Dendritic cell treated with granulocyte-macrophage colony-stimulating factor and Interleukin-4, amounts not matched to agents 40 ng/mL and 50 ng/mL, for 4 days (primary cell): Measurements from ENCODE around the gene WDR35.

Experiments
- H3K27ac Mint-ChIP-seq: one replicate; pipeline ENCODE4 v1.8.0; 2022; ENCODE audit warnings: mild to moderate bottlenecking, mixed read lengths
- H3K27me3 Mint-ChIP-seq: one replicate; pipeline ENCODE4 v1.8.0; 2022; ENCODE audit warnings: mild to moderate bottlenecking, mixed read lengths
- H3K36me3 Mint-ChIP-seq: one replicate; pipeline ENCODE4 v1.8.0; 2022; ENCODE audit warnings: low read depth, mixed read lengths
- H3K4me1 Mint-ChIP-seq: one replicate; pipeline ENCODE4 v1.8.0; 2022; ENCODE audit warnings: low read depth, mixed read lengths
- H3K4me3 Mint-ChIP-seq: one replicate; pipeline ENCODE4 v1.8.0; 2022; ENCODE audit warnings: mild to moderate bottlenecking, moderate library complexity, mixed read lengths
- H3K9me3 Mint-ChIP-seq: one replicate; pipeline ENCODE4 v1.8.0; 2022; ENCODE audit warnings: mixed read lengths
- intact Hi-C: fragments of 100-400 bp; cut with micrococcal nuclease; formaldehyde crosslinking; loops from one replicate; pipeline ENCODE4 v1.15.0; 2022

WDR35 gene

DNA sequence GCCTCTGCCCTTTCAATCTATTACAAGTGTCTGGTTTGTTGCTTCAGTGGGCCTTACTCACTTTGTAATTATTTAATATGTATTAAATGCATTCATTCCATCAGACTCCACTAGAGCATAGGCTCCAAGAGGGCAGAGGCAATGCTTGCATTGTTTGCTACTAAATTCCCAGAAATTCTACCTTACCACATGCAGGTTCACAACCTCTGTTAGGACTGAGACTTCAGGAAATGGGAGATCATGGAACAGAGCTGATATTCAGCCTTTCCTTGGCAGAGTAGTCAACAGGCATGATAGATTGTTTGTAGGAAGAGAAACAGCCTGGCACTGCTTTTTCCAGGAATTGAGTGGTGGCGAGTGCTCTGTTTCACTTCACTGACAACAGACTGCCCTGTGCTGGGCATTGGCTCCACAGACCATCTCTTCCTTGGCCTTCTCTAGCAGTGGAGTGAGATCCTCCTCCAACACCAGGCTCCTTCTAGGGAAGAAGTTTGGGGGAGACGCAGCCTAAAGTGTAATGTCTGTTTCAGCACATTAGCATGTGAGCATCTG, 28.8 kb upstream of the WDR35 start:
- peaks cover 12% of the 10 kb centered on the region for H3K27me3 Mint-ChIP-seq
- H3K36me3 Mint-ChIP-seq, result peaks cover 33% of the 10 kb centered on the region
- H3K9me3 Mint-ChIP-seq, result peaks cover 35% of the 10 kb centered on the region
- H3K4me1 Mint-ChIP-seq, result peaks cover 9% of the 10 kb centered on the region
- intact Hi-C loops, result no loop called here
- H3K27ac Mint-ChIP-seq, result no peak overlapping the region
- no peak overlapping the region for H3K4me3 Mint-ChIP-seq

DNA sequence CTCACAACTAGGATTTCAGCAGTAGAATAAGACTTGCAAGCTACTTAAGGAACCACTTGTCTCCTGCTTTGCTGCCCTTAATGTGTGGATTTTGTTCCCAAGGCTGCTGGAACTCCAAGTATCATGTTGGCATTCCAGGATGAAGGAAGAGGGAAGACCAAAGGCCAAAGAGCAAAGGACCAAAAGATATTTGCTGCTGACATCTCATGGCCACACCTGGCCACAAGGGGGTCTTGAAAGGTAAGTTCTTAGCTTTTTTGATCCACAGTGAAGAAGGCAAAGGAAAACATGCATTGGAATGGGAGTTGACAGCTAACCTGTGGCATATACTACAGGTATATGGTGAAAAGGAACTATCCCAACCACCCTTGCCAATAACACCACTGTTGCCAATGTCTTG, 26.4 kb upstream of the WDR35 start:
- Mint-ChIP-seq H3K27me3 (peaks cover 32% of the 10 kb centered on the region), H3K4me3 (no peak overlapping the region), H3K27ac (no peak overlapping the region), H3K4me1 (peaks cover 9% of the 10 kb centered on the region), H3K36me3 (peaks cover 14% of the 10 kb centered on the region), H3K9me3 (peaks cover 16% of the 10 kb centered on the region)
- intact Hi-C loops, result no loop called here

DNA sequence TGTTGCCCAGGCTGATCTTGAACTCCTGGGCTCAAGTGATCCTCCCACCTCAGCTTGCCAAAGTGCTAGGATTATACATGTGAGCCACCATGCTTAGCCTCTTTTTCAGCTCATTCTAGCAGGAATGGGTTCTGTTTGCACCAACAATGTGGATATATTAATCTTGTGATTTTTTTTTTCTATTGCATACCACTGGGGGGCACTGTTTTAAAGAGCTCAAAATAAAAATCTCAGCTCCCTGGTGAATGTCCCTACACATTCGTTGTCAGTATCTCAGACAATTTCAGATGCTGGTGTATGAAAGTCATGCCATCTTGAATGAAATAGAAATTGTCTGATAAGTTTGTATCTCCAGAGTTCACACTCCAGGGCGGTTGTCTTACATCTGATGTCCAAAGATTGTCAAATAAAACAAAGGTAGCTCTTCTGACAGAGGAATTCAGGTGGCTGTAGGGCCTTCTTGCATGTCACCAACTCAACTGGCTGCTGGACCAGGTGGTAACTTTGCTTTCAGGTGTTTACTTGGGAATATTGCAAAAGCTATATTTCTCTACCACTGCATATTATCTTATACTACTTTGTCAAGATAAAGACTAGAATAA, 25.7 kb upstream of the WDR35 start:
- Mint-ChIP-seq H3K27me3 (peaks cover 39% of the 10 kb centered on the region), H3K4me1 (peaks cover 9% of the 10 kb centered on the region)
- intact Hi-C loops, result loop anchor here (1.0 to 2.0 kb wide), 2 partner anchors 59 to 83 kb away; no protein-coding TSS in a partner anchor

DNA sequence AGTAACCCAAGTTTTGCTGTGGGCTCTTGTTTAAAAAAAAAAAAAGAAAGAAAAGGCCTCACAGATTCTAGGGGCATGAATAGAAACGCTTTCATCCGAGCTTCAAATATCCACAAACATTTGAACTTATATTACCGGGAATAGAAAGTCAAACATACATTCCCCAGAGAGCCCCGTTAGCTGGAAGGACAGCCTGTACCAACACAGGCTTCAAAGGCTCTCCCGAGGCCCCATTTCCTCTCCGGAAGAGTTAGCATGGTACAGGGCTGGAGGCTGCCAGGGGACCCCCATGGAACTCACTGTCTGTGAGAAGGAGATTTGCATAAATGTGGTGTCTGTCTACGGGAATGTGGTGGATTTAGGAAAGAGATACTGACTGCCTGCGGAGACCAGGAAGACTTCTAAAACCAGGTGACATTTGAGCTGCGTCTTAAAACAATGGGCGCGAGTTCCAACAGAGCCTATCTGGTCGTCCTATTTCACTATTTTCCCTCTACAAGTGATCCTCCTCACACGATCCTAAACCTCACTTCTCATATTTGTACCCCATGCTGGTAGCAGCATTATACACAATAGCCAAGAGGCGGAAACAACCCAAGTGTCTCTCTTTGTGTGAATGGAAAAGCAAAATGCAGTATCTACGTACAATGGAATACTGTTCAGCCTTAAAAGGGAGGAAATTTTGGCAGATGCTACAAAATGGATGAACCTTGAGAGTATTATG, 23.4 kb upstream of the WDR35 start:
- intact Hi-C loops, result no loop called here
- H3K36me3 Mint-ChIP-seq, result no peaks in the 10 kb centered on the region
- H3K27ac Mint-ChIP-seq, result no peak overlapping the region
- peaks cover 56% of the 10 kb centered on the region for H3K27me3 Mint-ChIP-seq
- peak overlapping the region; percentile 56 for H3K4me3 Mint-ChIP-seq
- peaks cover 9% of the 10 kb centered on the region for H3K4me1 Mint-ChIP-seq
- H3K9me3 Mint-ChIP-seq, result no peaks in the 10 kb centered on the region

More for the DNA sequence above, 25.7 kb upstream of the WDR35 start:
- Mint-ChIP-seq H3K4me3 (no peak overlapping the region), H3K27ac (no peak overlapping the region), H3K36me3 (peaks cover 6% of the 10 kb centered on the region), H3K9me3 (peaks cover 8% of the 10 kb centered on the region)

DNA sequence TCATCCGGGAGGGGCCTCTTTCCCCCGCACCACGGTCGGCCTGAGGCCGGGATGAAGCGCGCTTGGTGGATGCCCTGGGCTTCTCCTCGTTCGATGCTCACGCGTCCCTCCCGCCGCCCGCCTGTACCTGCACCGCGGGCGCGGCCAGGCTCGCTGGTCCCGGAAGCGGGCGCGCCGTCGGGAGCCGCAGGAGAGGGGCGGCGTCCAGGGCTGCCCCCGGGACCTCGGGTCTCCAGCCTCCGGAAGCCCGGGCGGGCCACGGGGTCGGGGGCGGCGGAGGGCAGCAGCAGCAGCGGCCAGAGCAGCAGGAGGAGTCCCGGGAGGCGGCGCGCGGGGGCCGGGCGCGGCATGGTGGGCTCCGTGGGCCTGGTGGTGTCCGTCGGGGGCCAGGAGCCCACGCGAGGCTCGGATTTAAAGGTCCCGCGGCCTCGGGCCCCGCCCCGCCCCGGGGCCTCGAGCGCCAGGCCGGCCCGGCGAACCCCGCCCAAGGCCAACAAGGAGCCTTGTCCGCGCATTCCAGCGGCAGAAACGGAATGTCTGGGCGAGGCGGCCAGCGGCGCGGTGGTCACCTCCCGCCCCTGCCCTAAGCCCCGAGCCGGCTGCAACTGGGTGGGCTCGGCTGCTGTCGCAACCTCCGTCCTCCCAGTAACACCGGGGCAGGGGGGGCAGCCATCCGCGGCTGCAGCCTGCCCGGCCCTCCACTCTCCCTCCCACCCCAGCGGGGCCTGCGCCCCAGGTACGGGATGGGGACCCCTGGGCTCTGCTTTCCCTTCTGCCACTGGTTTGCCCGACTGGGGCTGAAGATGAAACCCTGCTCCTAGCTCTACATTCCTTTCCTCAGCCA, 22.6 kb upstream of the WDR35 start, which contains the start of gene MATN3:
Gene MATN3, minus strand, starts transcription at position 387 of the 844 bp plus-strand sequence. Its CDS starts 37 bp downstream, at position 350.
- H3K4me1 Mint-ChIP-seq, result peaks cover 9% of the 10 kb centered on the region
- no peaks in the 10 kb centered on the region for H3K36me3 Mint-ChIP-seq
- peaks cover 61% of the 10 kb centered on the region for H3K27me3 Mint-ChIP-seq
- H3K27ac Mint-ChIP-seq, result no peak within 1 kb of the TSS
- H3K9me3 Mint-ChIP-seq, result no peaks in the 10 kb centered on the region
- intact Hi-C loops, result no loop called here
- peak within 1 kb of the TSS; percentile 56 for H3K4me3 Mint-ChIP-seq

DNA sequence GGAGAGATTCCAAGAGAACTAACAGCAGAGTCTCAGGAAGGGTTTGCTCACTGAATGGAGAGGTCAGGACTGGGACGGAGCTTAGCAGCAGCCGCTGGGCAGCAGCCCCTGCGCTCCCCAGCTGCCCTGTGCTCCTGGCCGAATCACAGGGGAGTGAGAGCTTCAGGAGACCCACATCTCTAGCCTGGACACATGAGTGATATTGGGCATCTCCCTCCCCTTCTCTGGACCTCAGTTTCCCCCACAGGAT, 22.1 kb upstream of the WDR35 start:
- Mint-ChIP-seq H3K9me3 (no peaks in the 10 kb centered on the region), H3K4me3 (peak overlapping the region; percentile 37), H3K4me1 (peaks cover 9% of the 10 kb centered on the region), H3K27me3 (peaks cover 63% of the 10 kb centered on the region), H3K36me3 (no peaks in the 10 kb centered on the region), H3K27ac (no peak overlapping the region)
- intact Hi-C loops, result no loop called here

DNA sequence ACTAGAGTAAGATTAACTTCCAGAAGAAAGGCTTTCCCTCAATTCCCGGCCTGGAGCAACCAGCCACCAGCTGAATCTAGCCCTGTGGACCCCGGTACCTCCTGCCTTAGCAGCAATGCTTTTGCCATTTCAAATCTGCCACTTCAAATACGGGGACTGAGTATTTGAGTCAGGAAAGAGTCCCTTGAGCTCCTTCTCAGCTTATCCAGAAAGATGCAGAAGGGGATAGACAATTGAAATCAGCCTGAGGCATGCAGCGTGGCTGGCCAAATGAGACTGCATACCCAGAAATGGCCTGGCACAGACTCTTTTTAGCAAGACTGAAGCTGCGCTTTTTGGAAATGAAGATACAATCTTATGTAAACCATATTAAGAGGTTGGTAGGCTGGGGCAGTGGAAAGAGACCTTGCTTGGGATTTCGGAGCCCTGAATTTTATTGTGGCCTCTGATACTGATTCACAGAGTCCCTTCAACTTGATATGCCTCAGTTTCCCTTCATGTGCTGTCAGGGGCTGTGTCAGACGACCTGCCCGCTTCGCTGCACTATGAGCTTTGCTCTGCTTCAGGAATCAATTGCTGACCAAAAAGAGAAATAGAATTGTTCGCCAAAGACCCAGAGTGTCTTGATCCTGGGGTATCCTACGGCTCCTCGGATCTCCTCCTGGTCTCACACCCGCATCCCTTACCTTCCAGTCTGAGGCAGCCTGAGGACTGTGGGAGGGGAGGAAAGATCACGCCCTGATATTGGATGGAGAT, 21.5 kb upstream of the WDR35 start:
- H3K4me1 Mint-ChIP-seq, result peaks cover 9% of the 10 kb centered on the region
- intact Hi-C loops, result no loop called here
- peaks cover 63% of the 10 kb centered on the region for H3K27me3 Mint-ChIP-seq
- no peaks in the 10 kb centered on the region for H3K9me3 Mint-ChIP-seq
- H3K4me3 Mint-ChIP-seq, result peak overlapping the region; percentile 37
- no peaks in the 10 kb centered on the region for H3K36me3 Mint-ChIP-seq
- H3K27ac Mint-ChIP-seq, result no peak overlapping the region

DNA sequence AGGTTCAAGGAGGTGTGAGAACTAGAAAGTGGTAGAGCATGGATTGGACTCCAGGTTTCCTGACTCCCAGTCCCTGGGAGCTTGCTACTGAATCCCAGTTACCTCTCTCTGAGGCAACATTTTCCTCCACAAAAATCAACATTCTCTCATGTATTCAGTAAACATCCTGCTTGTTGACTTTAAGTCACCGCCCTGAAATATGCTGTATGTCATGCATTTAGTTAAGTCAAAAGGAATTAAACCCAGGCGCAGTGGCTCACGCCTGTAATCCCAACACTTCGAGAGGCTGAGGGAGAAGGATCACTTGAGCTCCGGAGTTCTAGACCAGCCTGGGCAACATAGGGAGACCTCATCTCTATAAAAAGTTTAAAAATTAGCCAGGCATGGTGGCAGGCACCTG, 18.8 kb upstream of the WDR35 start:
- peaks cover 9% of the 10 kb centered on the region for H3K4me1 Mint-ChIP-seq
- no peaks in the 10 kb centered on the region for H3K9me3 Mint-ChIP-seq
- H3K36me3 Mint-ChIP-seq, result no peaks in the 10 kb centered on the region
- peaks cover 51% of the 10 kb centered on the region for H3K27me3 Mint-ChIP-seq
- no peak overlapping the region for H3K27ac Mint-ChIP-seq
- intact Hi-C loops, result no loop called here
- H3K4me3 Mint-ChIP-seq, result no peak overlapping the region

DNA sequence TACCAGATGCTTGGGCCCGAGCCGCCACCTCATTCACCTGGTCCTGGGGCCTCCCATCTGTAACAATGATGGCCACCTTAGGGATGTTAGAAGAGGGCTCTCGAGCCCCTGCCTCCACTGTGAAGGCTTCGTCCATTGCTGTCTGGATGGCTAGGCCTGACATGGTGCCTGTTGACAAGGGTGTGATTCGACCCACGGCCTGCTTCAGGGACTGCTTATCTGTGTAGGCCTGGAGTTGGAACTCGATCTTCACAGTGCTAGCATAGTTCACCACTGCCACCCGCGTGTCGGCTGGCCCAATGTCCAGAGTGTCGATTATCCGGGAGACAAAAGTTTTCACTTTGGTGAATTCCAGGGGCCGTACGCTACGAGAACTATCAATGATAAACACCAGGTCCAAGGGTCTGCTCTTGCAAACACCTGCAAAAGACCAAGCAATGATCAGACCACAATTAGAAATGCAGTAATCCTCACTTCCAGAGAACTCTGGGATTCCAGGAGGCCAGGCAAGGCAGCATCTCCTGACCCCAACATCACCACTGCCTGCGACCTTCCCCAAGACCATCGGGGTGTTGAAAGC, 16.1 kb upstream of the WDR35 start:
- Mint-ChIP-seq H3K9me3 (no peaks in the 10 kb centered on the region), H3K27me3 (peaks cover 28% of the 10 kb centered on the region), H3K27ac (no peak overlapping the region), H3K4me3 (no peak overlapping the region), H3K36me3 (no peaks in the 10 kb centered on the region), H3K4me1 (no peaks in the 10 kb centered on the region)
- intact Hi-C loops, result no loop called here

DNA sequence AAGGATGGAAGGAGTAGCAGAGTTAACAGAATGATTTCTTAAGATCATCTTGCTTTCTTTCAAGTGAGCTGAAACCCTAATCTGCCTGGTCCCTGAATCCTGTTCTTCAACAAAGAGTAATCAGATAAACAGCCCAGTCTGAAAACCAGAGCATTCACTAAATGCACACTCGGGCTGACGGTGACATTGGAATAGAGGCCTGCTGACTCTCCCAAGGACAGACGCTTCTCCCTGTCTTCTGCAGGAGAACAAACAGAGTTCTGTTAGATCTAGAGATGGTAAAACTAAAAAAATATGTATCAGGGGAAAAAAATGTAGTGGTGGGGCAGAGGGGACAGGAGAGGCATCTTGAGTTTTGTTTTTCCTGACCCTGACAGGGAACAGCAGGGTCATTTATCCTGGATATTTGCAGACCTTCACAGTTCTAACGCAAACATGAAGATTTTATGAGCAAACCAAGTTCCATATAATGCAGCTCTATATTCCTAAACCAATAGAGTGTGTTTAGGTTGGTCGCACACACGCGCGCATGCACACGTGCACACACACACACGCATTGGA, 15.2 kb upstream of the WDR35 start:
- intact Hi-C loops, result no loop called here
- Mint-ChIP-seq H3K4me1 (no peaks in the 10 kb centered on the region), H3K9me3 (no peaks in the 10 kb centered on the region)

DNA sequence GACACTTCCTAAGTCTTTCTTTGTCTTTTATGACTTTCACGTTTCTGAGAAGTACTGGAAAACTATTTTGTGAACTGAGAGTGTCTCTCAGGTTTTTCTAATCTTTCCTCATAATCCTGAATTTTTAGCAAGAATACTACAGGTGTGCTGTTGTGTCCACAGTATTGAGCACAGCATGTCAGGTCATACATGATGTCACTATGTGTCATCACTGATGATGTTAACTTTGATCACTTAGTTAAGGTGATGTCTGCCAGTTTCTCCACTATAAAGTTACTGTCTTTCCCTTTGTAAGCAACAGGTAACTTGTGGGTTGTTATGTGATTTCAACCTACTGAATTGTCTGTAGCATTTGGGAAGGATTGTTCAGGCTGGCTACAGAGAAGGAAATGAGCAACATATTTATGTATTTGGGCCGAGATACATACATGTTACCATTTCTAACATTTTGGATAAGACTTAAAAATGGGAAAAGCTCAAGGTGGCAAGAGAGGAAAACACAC, 11.5 kb upstream of the WDR35 start:
- intact Hi-C loops, result no loop called here
- H3K9me3 Mint-ChIP-seq, result no peaks in the 10 kb centered on the region
- no peak overlapping the region for H3K4me3 Mint-ChIP-seq
- H3K27me3 Mint-ChIP-seq, result peaks cover 5% of the 10 kb centered on the region
- H3K4me1 Mint-ChIP-seq, result no peaks in the 10 kb centered on the region
- H3K27ac Mint-ChIP-seq, result no peak overlapping the region
- no peaks in the 10 kb centered on the region for H3K36me3 Mint-ChIP-seq

More for the DNA sequence above, 15.2 kb upstream of the WDR35 start:
- Mint-ChIP-seq H3K4me3 (no peak overlapping the region), H3K27me3 (peaks cover 19% of the 10 kb centered on the region), H3K36me3 (no peaks in the 10 kb centered on the region), H3K27ac (no peak overlapping the region)

DNA sequence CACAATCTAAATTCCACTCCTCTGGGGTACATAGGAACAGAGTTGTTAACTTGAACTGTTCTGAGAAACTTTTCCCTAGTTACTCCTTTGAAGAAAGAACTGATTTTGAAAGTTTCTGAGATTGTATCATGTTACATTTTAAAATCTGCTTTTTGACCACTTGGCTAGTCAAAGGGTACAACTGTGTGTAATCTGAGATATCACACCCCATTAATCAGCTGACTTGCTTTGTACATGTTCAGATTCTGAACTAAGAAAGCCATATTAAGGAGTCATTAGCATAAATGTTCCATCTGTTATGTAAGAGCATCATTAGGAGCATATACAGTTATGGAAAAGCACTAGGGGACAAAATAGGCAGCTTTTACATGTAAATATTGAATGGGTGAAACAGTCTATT, 3.8 kb upstream of the WDR35 start:
- Mint-ChIP-seq H3K9me3 (no peaks in the 10 kb centered on the region), H3K4me1 (peaks cover 10% of the 10 kb centered on the region), H3K27me3 (peaks cover 27% of the 10 kb centered on the region), H3K36me3 (peaks cover 6% of the 10 kb centered on the region), H3K27ac (no peak overlapping the region), H3K4me3 (no peak overlapping the region)
- intact Hi-C loops, result loop anchor here (5.0 kb wide), 1 partner anchor 91 kb away; the partner anchor contains the start of gene TTC32

DNA sequence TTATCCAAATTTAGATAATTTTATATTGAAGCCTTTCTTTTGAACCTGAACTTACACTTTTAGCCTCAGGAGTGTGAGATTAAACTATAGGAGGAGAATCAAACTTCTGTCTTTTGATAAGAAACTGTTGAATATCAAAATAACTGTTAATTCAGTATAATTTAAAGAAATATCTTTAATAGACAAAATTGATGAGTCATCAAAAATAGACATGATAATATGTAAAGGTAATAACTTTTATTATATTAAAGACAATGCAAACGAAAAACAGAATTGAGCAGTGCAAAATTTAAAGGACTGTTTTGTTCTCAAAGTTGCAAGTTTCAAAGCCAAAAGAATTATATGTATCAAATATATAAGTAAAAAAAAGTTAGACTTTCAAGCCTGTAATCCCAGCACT, 2.0 kb upstream of the WDR35 start:
- Mint-ChIP-seq H3K36me3 (peaks cover 6% of the 10 kb centered on the region), H3K27ac (no peak overlapping the region), H3K9me3 (no peaks in the 10 kb centered on the region), H3K4me3 (no peak overlapping the region), H3K27me3 (peaks cover 27% of the 10 kb centered on the region), H3K4me1 (peaks cover 10% of the 10 kb centered on the region)
- intact Hi-C loops, result loop anchor here (2.0 to 5.0 kb wide), 2 partner anchors 59 to 90 kb away; partner anchors contain the start of genes LAPTM4A and TTC32
